ENCODE measurements around the gene NECTIN2. TPM values are rescaled to one million over a fixed set of nuclear protein-coding genes. Genes with fewer than 3 reads are reported as not detected.

Gene NECTIN2
- total RNA-seq (0.32 TPM in 1 of 2 replicates, not detected in the other), polyA plus RNA-seq (0.15 and 1.0 TPM in 2 replicates), polyA minus RNA-seq (1.8 and 2.5 TPM in 2 replicates)
- 1.1 TPM for total RNA-seq (2013)

GRCh38 chr19:44845612-44846454 is at the start of gene NECTIN2:
Gene NECTIN2, plus strand, starts transcription at chr19:44846297. Its CDS starts 229 bp downstream, at chr19:44846526.
- peak within 1 kb of the TSS; percentile 62 for H3K9ac ChIP-seq (ENCODE audit: low read length)
- H3K36me3 ChIP-seq (replicated peaks in 1 of 2; ENCODE audit: control extremely low read depth in 1 of 2, control insufficient read depth in 1 of 2, extremely low read depth in 1 of 2, insufficient read depth in 2 of 2, low read length in 1 of 2): no peaks in the 10 kb centered on the region
- peaks cover 35% of the 10 kb centered on the region in 2 donors for H3K4me1 ChIP-seq (ENCODE audit: control insufficient read depth in 2 of 2, insufficient read depth in 2 of 2, low read length in 2 of 2)
- peak within 1 kb of the TSS; percentile 90 for H3K4me2 ChIP-seq (replicated peaks; ENCODE audit: low read depth, low read length, poor library complexity, severe bottlenecking)
- Mint-ChIP-seq H3K4me3 (peak within 1 kb of the TSS; percentile 83), H3K27ac (peak within 1 kb of the TSS; percentile 20), H3K4me1 (peaks cover 22% of the 10 kb centered on the region), H3K27me3 (peaks cover 38% of the 10 kb centered on the region), H3K9me3 (ENCODE audit: insufficient read depth) (peaks cover 3% of the 10 kb centered on the region)
- H4K20me1 ChIP-seq (ENCODE audit: control insufficient read depth, insufficient read depth, low read length, poor library complexity, severe bottlenecking): no peaks in the 10 kb centered on the region
- peak within 1 kb of the TSS; percentile 19 to 64 (median 47) for H3K4me3 ChIP-seq (ENCODE audit: control extremely low read depth in 1 of 5, extremely low read depth in 1 of 5, insufficient read depth in 1 of 5, low read depth in 2 of 5, low read length in 4 of 5)
- peaks cover 0 to 22% (median 0%) of the 10 kb centered on the region in 3 donors for H3K9me3 ChIP-seq (ENCODE audit: control extremely low read depth in 1 of 3, control insufficient read depth in 2 of 3, insufficient read depth in 1 of 3, low read length in 2 of 3)
- intact Hi-C loops (cut with micrococcal nuclease): loop anchor here (10.0 kb wide), 3 partner anchors 71 to 191 kb away; partner anchors contain the start of gene CBLC
- H3K79me2 ChIP-seq (ENCODE audit: control insufficient read depth, insufficient read depth, low read length): no peaks in the 10 kb centered on the region
- no peak within 1 kb of the TSS for H3K27ac ChIP-seq (ENCODE audit: low read length in 2 of 2)
- CTCF ChIA-PET: interaction anchor here (1.1 to 1.4 kb wide), 2 partner anchors 75 to 122 kb away, joined by 3 to 7 read pairs; no protein-coding TSS in a partner anchor
- DNase-seq (peak; percentile 79), ATAC-seq (ENCODE audit: low read depth) (peak; percentile 64)
- WGBS (ENCODE audit: insufficient coverage): under 1% methylated on average over 67 of the region's 67 CpGs
- H2AFZ ChIP-seq (ENCODE audit: insufficient read depth, low read depth, low read length, poor library complexity, severe bottlenecking): peak within 1 kb of the TSS; percentile 74
- POLR2A ChIA-PET: interaction anchor here (0.6 to 0.7 kb wide), 3 partner anchors 17 to 483 kb away, joined by 3 to 6 read pairs (median 5); no protein-coding TSS in a partner anchor
- TF ChIP-seq CTCF (IDR thresholded peaks at IDR 0.05) (no peak), EZH2 (IDR thresholded peaks at IDR 0.05; ENCODE audit: borderline replicate concordance, insufficient read depth, low read depth, low read length, poor library complexity, severe bottlenecking) (peak; percentile 25)
- H3K27me3 ChIP-seq (replicated peaks in 1 of 4; ENCODE audit: control extremely low read depth in 1 of 4, control insufficient read depth in 3 of 4, insufficient read depth in 4 of 4, low read length in 3 of 4): peaks cover 0 to 44% (median 19%) of the 10 kb centered on the region in 4 experiments

All from B cell (primary cell).